CD14-positive monocyte (primary cell): ENCODE measurements around the gene GPALPP1. TPM values are rescaled to one million over a fixed set of nuclear protein-coding genes. Genes with fewer than 3 reads are reported as not detected.

Experiments used
- DNase-seq, 3 donors: peaks; one replicate each; pipeline ENCODE4 v3.0.0-alpha.2; 2011 to 2022
- H2AFZ ChIP-seq: 2 replicates; pipeline ENCODE4 v1.6.0; 2012; ENCODE audit warnings: mild to moderate bottlenecking, low read depth, low read length, inconsistent platforms; ENCODE audit not compliant: insufficient read depth, poor library complexity, severe bottlenecking
- H3K27ac ChIP-seq, 2 donors: 1 replicate in 1 of 2; 2 replicates in 1 of 2; pipeline ENCODE4 v1.5.1; 2012 to 2013; ENCODE audit warnings: low read length in 2 of 2, control low read depth in 1 of 2, inconsistent platforms in 1 of 2, low read depth in 1 of 2, mild to moderate bottlenecking in 1 of 2
- H3K27me3 ChIP-seq, 2 donors: one replicate each; pipeline versions ENCODE4 v1.6.0 to v1.6.1; 2011 to 2013; ENCODE audit warnings: low read length in 2 of 2; ENCODE audit not compliant: control insufficient read depth in 2 of 2, insufficient read depth in 2 of 2
- H3K36me3 ChIP-seq, 2 donors: replicated peaks in 1 of 2; 1 replicate in 1 of 2; 2 replicates in 1 of 2; pipeline versions ENCODE4 v1.5.1 to v1.6.1; 2012 to 2013; ENCODE audit warnings: low read length in 2 of 2, control low read depth in 1 of 2, inconsistent platforms in 1 of 2, mild to moderate bottlenecking in 1 of 2; ENCODE audit not compliant: insufficient read depth in 2 of 2, control insufficient read depth in 1 of 2
- H3K4me1 ChIP-seq, 2 donors: 1 replicate in 1 of 2; 2 replicates in 1 of 2; pipeline versions ENCODE4 v1.5.1 to v1.6.1; 2012 to 2013; ENCODE audit warnings: low read length in 2 of 2, control low read depth in 1 of 2, inconsistent platforms in 1 of 2, mild to moderate bottlenecking in 1 of 2, moderate library complexity in 1 of 2; ENCODE audit not compliant: insufficient read depth in 2 of 2, control insufficient read depth in 1 of 2
- H3K4me2 ChIP-seq: replicated peaks from 2 replicates; pipeline ENCODE3; 2012; ENCODE audit warnings: low read length, moderate library complexity, mild to moderate bottlenecking; ENCODE audit not compliant: poor library complexity, severe bottlenecking; ENCODE audit errors: extremely low read depth
- H3K4me3 ChIP-seq, 3 experiments: fragments of 200-600 bp in 1 of 3; sonication (generic) in 1 of 3; replicated peaks in 1 of 3; 1 replicate in 2 of 3; 2 replicates in 1 of 3; pipeline ENCODE4 v1.5.1; 2011 to 2013; ENCODE audit warnings: low read length in 3 of 3, mild to moderate bottlenecking in 3 of 3, control low read depth in 2 of 3, low read depth in 2 of 3, inconsistent platforms in 1 of 3, moderate library complexity in 1 of 3
- H3K79me2 ChIP-seq: 2 replicates; pipeline ENCODE4 v1.6.0; 2012; ENCODE audit warnings: mild to moderate bottlenecking, control low read depth, inconsistent platforms, low read length, moderate library complexity; ENCODE audit not compliant: insufficient read depth
- H3K9ac ChIP-seq: 2 replicates; pipeline ENCODE4 v1.6.0; 2017; ENCODE audit warnings: low read length, mild to moderate bottlenecking; ENCODE audit not compliant: insufficient read depth, poor library complexity, severe bottlenecking
- H3K9me3 ChIP-seq, 2 donors: replicated peaks in 1 of 2; 1 replicate in 1 of 2; 2 replicates in 1 of 2; pipeline versions ENCODE4 v1.5.1 to v1.6.1; 2012 to 2013; ENCODE audit warnings: low read length in 2 of 2, control low read depth in 1 of 2; ENCODE audit not compliant: control insufficient read depth in 1 of 2, insufficient read depth in 1 of 2
- H4K20me1 ChIP-seq: 2 replicates; pipeline ENCODE4 v1.6.0; 2012; ENCODE audit warnings: mild to moderate bottlenecking, low read length, control low read depth, moderate library complexity; ENCODE audit not compliant: insufficient read depth
- H3K27ac Mint-ChIP-seq, 7 donors: one replicate each; pipeline ENCODE4 v1.8.0; 2020; ENCODE audit warnings: mild to moderate bottlenecking in 7 of 7, mixed read lengths in 7 of 7, moderate library complexity in 6 of 7, inconsistent platforms in 2 of 7
- H3K27me3 Mint-ChIP-seq, 3 donors: one replicate each; pipeline ENCODE4 v1.8.0; 2021 to 2022; ENCODE audit warnings: low read depth in 3 of 3, mild to moderate bottlenecking in 3 of 3, mixed read lengths in 3 of 3, moderate library complexity in 3 of 3, inconsistent platforms in 1 of 3
- H3K36me3 Mint-ChIP-seq, 2 donors: one replicate each; pipeline ENCODE4 v1.8.0; 2020; ENCODE audit warnings: mixed read lengths in 2 of 2, inconsistent platforms in 1 of 2, mild to moderate bottlenecking in 1 of 2
- H3K4me1 Mint-ChIP-seq: one replicate; pipeline ENCODE4 v1.8.0; 2020; ENCODE audit warnings: mild to moderate bottlenecking, mixed read lengths
- H3K4me3 Mint-ChIP-seq, 2 donors: one replicate each; pipeline ENCODE4 v1.8.0; 2020; ENCODE audit warnings: mild to moderate bottlenecking in 2 of 2, mixed read lengths in 2 of 2, moderate library complexity in 1 of 2
- H3K9me3 Mint-ChIP-seq, 7 donors: one replicate each; pipeline ENCODE4 v1.8.0; 2020 to 2022; ENCODE audit warnings: mixed read lengths in 7 of 7, mild to moderate bottlenecking in 6 of 7, moderate library complexity in 6 of 7, inconsistent platforms in 2 of 7
- CTCF ChIP-seq: fragments of 200-600 bp; IDR thresholded peaks from one replicate; pipeline ENCODE4 v1.8.0; 2022; ENCODE audit warnings: antibody characterized with exemption, mild to moderate bottlenecking
- WGBS: methylation state at CpG from one replicate; pipeline ENCODE4 v1.1.5; 2013; ENCODE audit warnings: missing lambda C conversion rate; ENCODE audit not compliant: insufficient coverage; 5-methylcytosine and 5-hydroxymethylcytosine counted together
- intact Hi-C, 2 donors: fragments of 100-400 bp; cut with micrococcal nuclease; formaldehyde crosslinking; loops; one replicate each; pipeline versions ENCODE4 v1.15.0 to v1.15.1; 2023
- polyA plus RNA-seq, 3 donors: library from polyadenylated mRNA; depleted of rRNA in 1 of 3; unstranded in 2 of 3; stranded (reverse) in 1 of 3; fragments of 300-500 nt in 2 of 3; fragments of >200 nt in 1 of 3; fragmentation: Illumina TruSeq in 2 of 3; gene quantifications; 1 replicate in 2 of 3; 2 replicates in 1 of 3; pipeline ENCODE4 v1.2.3, GENCODE V29; 2012 to 2021

The GPALPP1 gene
- polyA plus RNA-seq, 3 donors: 9.4 to 13.7 (median 11.4) TPM

GRCh38 chr13:45021250-45021649, 31.9 kb downstream of the GPALPP1 start:
- TF ChIP-seq CTCF: no peak
- H3K9ac ChIP-seq: no peak overlapping the region
- H3K36me3 ChIP-seq: peaks cover 50 to 81% of the 10 kb centered on the region in 2 donors
- H3K4me1 Mint-ChIP-seq: no peaks in the 10 kb centered on the region
- DNase-seq: no peak
- no peaks in the 10 kb centered on the region for H3K79me2 ChIP-seq
- H3K27ac Mint-ChIP-seq: no peak overlapping the region
- 100% methylated on average over 1 of the region's 3 CpGs for WGBS
- no peak overlapping the region for H2AFZ ChIP-seq
- H3K9me3 ChIP-seq: no peaks in the 10 kb centered on the region
- no peaks in the 10 kb centered on the region for H3K27me3 ChIP-seq
- H3K4me1 ChIP-seq: no peaks in the 10 kb centered on the region
- no peaks in the 10 kb centered on the region for H4K20me1 ChIP-seq
- H3K27me3 Mint-ChIP-seq: peaks cover 0 to 1% (median 0%) of the 10 kb centered on the region in 3 donors
- intact Hi-C loops: no loop called here
- no peak overlapping the region for H3K27ac ChIP-seq
- no peaks in the 10 kb centered on the region for H3K9me3 Mint-ChIP-seq
- no peak overlapping the region for H3K4me3 ChIP-seq
- peaks cover 42 to 60% of the 10 kb centered on the region in 2 donors for H3K36me3 Mint-ChIP-seq
- no peak overlapping the region for H3K4me3 Mint-ChIP-seq
- no peak overlapping the region for H3K4me2 ChIP-seq

GRCh38 chr13:45024847-45025246, 35.5 kb downstream of the GPALPP1 start:
- Histone ChIP-seq H3K4me1 (no peaks in the 10 kb centered on the region), H3K4me2 (no peak overlapping the region), H3K9ac (no peak overlapping the region), H3K27ac (no peak overlapping the region), H3K4me3 (no peak overlapping the region), H3K9me3 (no peaks in the 10 kb centered on the region), H3K79me2 (no peaks in the 10 kb centered on the region), H3K27me3 (no peaks in the 10 kb centered on the region), H2AFZ (no peak overlapping the region), H4K20me1 (no peaks in the 10 kb centered on the region), H3K36me3 (peaks cover 54 to 84% of the 10 kb centered on the region in 2 donors)
- Mint-ChIP-seq H3K27ac (no peak overlapping the region), H3K36me3 (peaks cover 53 to 58% of the 10 kb centered on the region in 2 donors), H3K9me3 (no peaks in the 10 kb centered on the region), H3K4me1 (no peaks in the 10 kb centered on the region), H3K27me3 (peaks cover 0 to 1% (median 0%) of the 10 kb centered on the region in 3 donors), H3K4me3 (no peak overlapping the region)
- WGBS: no CpG with 5 or more reads among the region's 2 CpGs
- DNase-seq: no peak
- intact Hi-C loops: no loop called here
- TF ChIP-seq CTCF: no peak
